PC-3 (cell line): Measurements from ENCODE around the gene AUTS2.

ENCODE experiments used
- CTCF ChIP-seq: fragments of 300-600 bp; sonication (generic); conservative IDR thresholded peaks from 2 replicates; pipeline ENCODE4 v1.5.1; 2017; ENCODE audit warnings: antibody characterized with exemption, low read depth, mild to moderate bottlenecking, low read length
- EZH2 ChIP-seq: fragments of 300-600 bp; sonication (generic); IDR thresholded peaks from one replicate; pipeline ENCODE4 v1.6.1; 2017; ENCODE audit warnings: antibody characterized with exemption, mild to moderate bottlenecking, low read length; ENCODE audit not compliant: unreplicated experiment

GRCh38 chr7:70033226-70033625, 435.0 kb downstream of the AUTS2 start:
- TF ChIP-seq CTCF (no peak), EZH2 (no peak)
